Kidney (tissue), 14 donors: Measurements from ENCODE around the gene CNPPD1. TPM values are rescaled to one million over a fixed set of nuclear protein-coding genes. Genes with fewer than 3 reads are reported as not detected.

Experiments
- DNase-seq, 5 donors: peaks; one replicate each; pipeline ENCODE4 v3.0.0-alpha.2; 2013 to 2020
- FAIRE-seq: peaks from 2 replicates; lab custom pipeline; 2012; peaks lifted over from hg19 to GRCh38; lab: Jason Lieb, UNC
- H3K27ac ChIP-seq, 2 donors: one replicate each; pipeline ENCODE4 v1.7.0; 2013; ENCODE audit warnings: low read depth in 2 of 2, low read length in 2 of 2, inconsistent platforms in 1 of 2
- H3K27me3 ChIP-seq: one replicate; pipeline ENCODE4 v1.7.1; 2013; ENCODE audit warnings: low read length, inconsistent platforms; ENCODE audit not compliant: control insufficient read depth, insufficient read depth
- H3K36me3 ChIP-seq, 3 donors: one replicate each; pipeline versions ENCODE4 v1.7.0 to v1.7.1; 2013; ENCODE audit warnings: low read length in 3 of 3, control low read depth in 1 of 3, inconsistent platforms in 1 of 3; ENCODE audit not compliant: insufficient read depth in 3 of 3, control insufficient read depth in 2 of 3
- H3K4me1 ChIP-seq, 3 donors: one replicate each; pipeline versions ENCODE4 v1.7.0 to v1.7.1; 2013; ENCODE audit warnings: low read length in 3 of 3, inconsistent platforms in 1 of 3, low read depth in 1 of 3; ENCODE audit not compliant: control insufficient read depth in 2 of 3, insufficient read depth in 2 of 3
- H3K4me3 ChIP-seq, 3 donors: one replicate each; pipeline versions ENCODE4 v1.7.0 to v1.8.1; 2013; ENCODE audit warnings: low read length in 3 of 3, control low read depth in 1 of 3, inconsistent platforms in 1 of 3
- H3K9ac ChIP-seq, 3 donors: one replicate each; pipeline versions ENCODE4 v1.7.0 to v1.7.1; 2013; ENCODE audit warnings: low read length in 3 of 3, control low read depth in 1 of 3, inconsistent platforms in 1 of 3
- H3K9me3 ChIP-seq, 3 donors: one replicate each; pipeline versions ENCODE4 v1.7.0 to v1.7.1; 2013; ENCODE audit warnings: low read length in 3 of 3, control low read depth in 1 of 3, inconsistent platforms in 1 of 3; ENCODE audit not compliant: control insufficient read depth in 2 of 3, insufficient read depth in 1 of 3
- CTCF ChIP-seq: IDR thresholded peaks from 3 replicates; pipeline ENCODE4 v1.5.1; 2012; ENCODE audit warnings: mild to moderate bottlenecking, moderate library complexity, borderline replicate concordance; ENCODE audit not compliant: insufficient read depth; ENCODE audit errors: extremely low read depth
- intact Hi-C: fragments of 100-400 bp; cut with DNase I; formaldehyde crosslinking; loops from one replicate; pipeline ENCODE4 v1.11.1; 2022
- polyA plus RNA-seq: library from polyadenylated mRNA; stranded (reverse); fragments of 350-450 nt; fragmentation: Illumina TruSeq; extraction: RNeasy Lipid Tissue Mini Kit (QIAGEN cat#74804); gene quantifications from one replicate; pipeline ENCODE4 v1.2.3, GENCODE V29; 2014; ENCODE audit warnings: low read depth, low replicate concordance; ENCODE audit not compliant: insufficient read depth
- total RNA-seq: library from RNA; stranded (reverse); fragmentation: NEBNext Ultra II Directional; extraction: Animal tissue kit (Norgen Biotek cat#: 25700); gene quantifications from one replicate; pipeline ENCODE4 v1.2.1, GENCODE V29; 2021
- donor health status: control.
- donor health status: control.
- donor health status: control.
- donor health status: control.
- donor health status: control.
- donor health status: DM: yes; HTN: yes; CAD: no.
- donor health status: Normal renal cell carcinoma (clear cell type).

Gene CNPPD1
- total and polyA plus RNA-seq, 2 donors from 2014 or later = 97.5 to 131 TPM

GRCh38 chr2:219163156-219163555 is 13.6 kb downstream of the CNPPD1 start:
- no peak for TF ChIP-seq CTCF
- H3K9me3 ChIP-seq = no peaks in the 10 kb centered on the region
- H3K9ac ChIP-seq = no peak overlapping the region
- peaks cover 0 to 3% (median 0%) of the 10 kb centered on the region in 3 donors for H3K4me1 ChIP-seq
- no peaks in the 10 kb centered on the region for H3K27me3 ChIP-seq
- H3K36me3 ChIP-seq = no peaks in the 10 kb centered on the region
- H3K4me3 ChIP-seq = no peak overlapping the region
- FAIRE-seq (no peak), DNase-seq (no peak)
- intact Hi-C loops = loop anchor here (10.0 kb wide), 1 partner anchor 122 kb away; no protein-coding TSS in a partner anchor
- H3K27ac ChIP-seq = no peak overlapping the region

GRCh38 chr2:219161097-219161496 is 15.6 kb downstream of the CNPPD1 start:
- peaks cover 0 to 3% (median 0%) of the 10 kb centered on the region in 3 donors for H3K4me1 ChIP-seq
- H3K36me3 ChIP-seq = peaks cover 0 to 3% (median 0%) of the 10 kb centered on the region in 3 donors
- no peak for DNase-seq
- peak overlapping the region in 1 of 2 donors; percentile 95 for H3K27ac ChIP-seq
- H3K9ac ChIP-seq = peak overlapping the region in 1 of 3 donors; percentile 38
- intact Hi-C loops = loop anchor here (10.0 kb wide), 1 partner anchor 124 kb away; no protein-coding TSS in a partner anchor
- H3K9me3 ChIP-seq = no peaks in the 10 kb centered on the region
- H3K4me3 ChIP-seq = peak overlapping the region; percentile 28 to 68 (median 46)
- H3K27me3 ChIP-seq = no peaks in the 10 kb centered on the region
- TF ChIP-seq CTCF = no peak
- FAIRE-seq = no peak

GRCh38 chr2:219160186-219161017 is 16.3 kb downstream of the CNPPD1 start, which contains the start of gene NHEJ1:
Gene NHEJ1, minus strand, starts transcription at chr2:219160815. Its CDS starts 2,453 bp downstream, at chr2:219158362.
- peak; percentile 96 to 98 (median 97) for DNase-seq
- peak within 1 kb of the TSS; percentile 92 to 95 for H3K27ac ChIP-seq
- intact Hi-C loops = loop anchor here (10.0 kb wide), 1 partner anchor 124 kb away; no protein-coding TSS in a partner anchor
- peak; percentile 95 for TF ChIP-seq CTCF
- H3K36me3 ChIP-seq = peaks cover 0 to 3% (median 0%) of the 10 kb centered on the region in 3 donors
- H3K9ac ChIP-seq = peak within 1 kb of the TSS; percentile 41 to 53 (median 44)
- H3K4me1 ChIP-seq = peaks cover 0 to 3% (median 0%) of the 10 kb centered on the region in 3 donors
- peak within 1 kb of the TSS; percentile 68 to 69 (median 69) for H3K4me3 ChIP-seq
- no peak for FAIRE-seq
- H3K9me3 ChIP-seq = no peaks in the 10 kb centered on the region
- H3K27me3 ChIP-seq = no peaks in the 10 kb centered on the region
